ENCODE results near the gene PLCD4.

DNA sequence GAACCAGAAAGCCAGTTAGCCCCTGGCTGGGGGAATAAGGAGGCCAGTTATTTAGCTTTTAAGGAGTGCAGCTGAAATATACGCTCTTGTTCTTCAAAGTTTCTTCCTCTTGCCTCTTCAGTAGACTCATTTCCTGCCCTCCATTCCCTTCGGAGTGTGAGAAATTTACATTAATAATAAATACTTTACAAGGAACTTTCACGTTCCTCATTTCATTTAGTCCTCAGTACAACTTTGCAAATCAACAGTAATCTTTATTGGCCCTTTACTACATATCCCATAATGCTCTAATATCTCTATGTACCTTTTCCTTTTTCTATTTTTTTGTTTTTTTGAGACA lies 15.6 kb downstream of the PLCD4 start:
- TF ChIP-seq, protein P1, sequence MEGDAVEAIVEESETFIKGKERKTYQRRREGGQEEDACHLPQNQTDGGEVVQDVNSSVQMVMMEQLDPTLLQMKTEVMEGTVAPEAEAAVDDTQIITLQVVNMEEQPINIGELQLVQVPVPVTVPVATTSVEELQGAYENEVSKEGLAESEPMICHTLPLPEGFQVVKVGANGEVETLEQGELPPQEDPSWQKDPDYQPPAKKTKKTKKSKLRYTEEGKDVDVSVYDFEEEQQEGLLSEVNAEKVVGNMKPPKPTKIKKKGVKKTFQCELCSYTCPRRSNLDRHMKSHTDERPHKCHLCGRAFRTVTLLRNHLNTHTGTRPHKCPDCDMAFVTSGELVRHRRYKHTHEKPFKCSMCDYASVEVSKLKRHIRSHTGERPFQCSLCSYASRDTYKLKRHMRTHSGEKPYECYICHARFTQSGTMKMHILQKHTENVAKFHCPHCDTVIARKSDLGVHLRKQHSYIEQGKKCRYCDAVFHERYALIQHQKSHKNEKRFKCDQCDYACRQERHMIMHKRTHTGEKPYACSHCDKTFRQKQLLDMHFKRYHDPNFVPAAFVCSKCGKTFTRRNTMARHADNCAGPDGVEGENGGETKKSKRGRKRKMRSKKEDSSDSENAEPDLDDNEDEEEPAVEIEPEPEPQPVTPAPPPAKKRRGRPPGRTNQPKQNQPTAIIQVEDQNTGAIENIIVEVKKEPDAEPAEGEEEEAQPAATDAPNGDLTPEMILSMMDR (IDR thresholded peaks at IDR 0.05): no peak
- no peak for TF ChIP-seq REST (IDR thresholded peaks at IDR 0.05)
- TF ChIP-seq MAZ (IDR thresholded peaks at IDR 0.05; ENCODE audit: borderline replicate concordance, low read depth, low read length): no peak
- TF ChIP-seq HOXB13 (CRISPR knock-in tag; IDR thresholded peaks at IDR 0.05; ENCODE audit: low read depth): no peak
- no peak for TF ChIP-seq POLR2A (IDR thresholded peaks at IDR 0.05; ENCODE audit: low read length)
- no peak for TF ChIP-seq CHD2 (IDR thresholded peaks at IDR 0.05; ENCODE audit: low read length, partially characterized antibody)
- no peak for TF ChIP-seq RNF2 (IDR thresholded peaks at IDR 0.05; ENCODE audit: borderline replicate concordance, low read depth)
- no peak for TF ChIP-seq EP300 (IDR thresholded peaks at IDR 0.05)
- no peak for TF ChIP-seq CEBPB (IDR thresholded peaks at IDR 0.05)
- TF ChIP-seq JUNB (IDR thresholded peaks at IDR 0.05): no peak
- no peak for TF ChIP-seq RAD21 (conservative IDR thresholded peaks at IDR 0.05 in 1 of 2, IDR thresholded peaks at IDR 0.05 in 1 of 2)
- TF ChIP-seq SMC3 (IDR thresholded peaks at IDR 0.05): no peak

Data from A549 (cell line).